Right atrium auricular region (tissue), 2 donors: ENCODE results near the gene BARX1. TPM values are rescaled to one million over a fixed set of nuclear protein-coding genes. Genes with fewer than 3 reads are reported as not detected.
A peak's percentile ranks its signal among the peaks of the same experiment; 100 is the strongest.

Source experiments
- DNase-seq: peaks from one replicate; pipeline ENCODE4 v3.0.0-alpha.2; 2019; ENCODE audit warnings: low spot score
- H3K27ac ChIP-seq, 2 donors: fragments of 200-600 bp; sonication (generic); 1 replicate in 1 of 2; 2 replicates in 1 of 2; pipeline ENCODE4 v1.5.1; 2016 to 2019
- H3K27me3 ChIP-seq, 2 donors: fragments of 200-600 bp; sonication (generic); one replicate each; pipeline versions ENCODE4 v1.5.1 to v1.6.0; 2017 to 2019
- H3K36me3 ChIP-seq: fragments of 200-600 bp; sonication (generic); one replicate; pipeline ENCODE4 v1.5.1; 2016
- H3K4me1 ChIP-seq, 2 donors: fragments of 200-600 bp; sonication (generic); one replicate each; pipeline versions ENCODE4 v1.5.1 to v1.6.0; 2017 to 2019
- H3K4me3 ChIP-seq, 2 donors: fragments of 200-600 bp; sonication (generic); 1 replicate in 1 of 2; 2 replicates in 1 of 2; pipeline ENCODE4 v1.5.1; 2017 to 2019; ENCODE audit warnings: mild to moderate bottlenecking in 1 of 2, moderate library complexity in 1 of 2
- H3K9me3 ChIP-seq, 2 donors: fragments of 200-600 bp; sonication (generic); one replicate each; pipeline ENCODE4 v1.5.1; 2019
- CTCF ChIP-seq, 2 donors: fragments of 200-600 bp; sonication (generic); IDR thresholded peaks; one replicate each; pipeline ENCODE4 v1.5.1; 2019; ENCODE audit warnings: antibody characterized with exemption in 2 of 2
- total RNA-seq, 2 donors: library from RNA; depleted of rRNA; stranded (reverse); fragments of >200 nt; gene quantifications; one replicate each; pipeline ENCODE4 v1.1.0, GENCODE V29; 2016

Gene BARX1
- total RNA-seq, 2 donors from 2014 or later = not detected

GRCh38 chr9:93960221-93960970 is 5.2 kb upstream of the BARX1 start:
- Histone ChIP-seq H3K36me3 (no peaks in the 10 kb centered on the region), H3K4me3 (peak overlapping the region in 1 of 2 donors; percentile 7), H3K27me3 (peaks cover 32 to 57% of the 10 kb centered on the region in 2 donors), H3K9me3 (no peaks in the 10 kb centered on the region), H3K27ac (no peak overlapping the region), H3K4me1 (peaks cover 0 to 43% of the 10 kb centered on the region in 2 donors)
- no peak for TF ChIP-seq CTCF (IDR thresholded peaks at IDR 0.05)
- no peak for DNase-seq

DNA sequence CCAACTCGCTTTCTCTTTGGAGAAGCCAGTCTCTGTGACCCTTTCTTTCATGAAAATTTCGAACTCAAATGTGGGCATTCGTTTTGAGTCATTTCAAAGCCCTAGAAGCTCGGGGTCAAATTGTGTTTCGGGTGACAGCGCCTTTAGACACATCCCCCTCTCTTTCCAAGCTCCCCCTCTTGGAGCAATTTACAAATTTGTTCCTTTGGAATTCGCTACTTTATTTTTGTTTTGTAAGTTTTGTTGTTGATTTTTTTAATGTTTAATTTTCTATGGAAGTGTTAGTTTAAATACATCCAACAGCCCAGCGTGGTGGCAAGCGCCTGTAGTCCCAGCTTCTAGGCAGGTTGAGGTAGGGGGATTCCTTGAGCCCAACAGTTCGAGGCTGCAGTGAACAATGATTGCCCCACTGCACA is 4.6 kb upstream of the BARX1 start:
- Histone ChIP-seq H3K36me3 (no peaks in the 10 kb centered on the region), H3K4me1 (peaks cover 0 to 44% of the 10 kb centered on the region in 2 donors), H3K27ac (no peak overlapping the region), H3K9me3 (no peaks in the 10 kb centered on the region), H3K4me3 (no peak overlapping the region), H3K27me3 (peaks cover 32 to 57% of the 10 kb centered on the region in 2 donors)
- no peak for TF ChIP-seq CTCF (IDR thresholded peaks at IDR 0.05)
- no peak for DNase-seq

- H3K27ac ChIP-seq = no peak overlapping the region
- peaks cover 38 to 64% of the 10 kb centered on the region in 2 donors for H3K27me3 ChIP-seq
- H3K4me3 ChIP-seq = peak overlapping the region in 1 of 2 donors; percentile 31
- no peak for TF ChIP-seq CTCF (IDR thresholded peaks at IDR 0.05)
- H3K4me1 ChIP-seq = peaks cover 0 to 51% of the 10 kb centered on the region in 2 donors
- DNase-seq = no peak
- no peaks in the 10 kb centered on the region for H3K36me3 ChIP-seq
- no peaks in the 10 kb centered on the region for H3K9me3 ChIP-seq
Observed at GRCh38 chr9:93958819-93959682, 3.9 kb upstream of the BARX1 start.

DNA sequence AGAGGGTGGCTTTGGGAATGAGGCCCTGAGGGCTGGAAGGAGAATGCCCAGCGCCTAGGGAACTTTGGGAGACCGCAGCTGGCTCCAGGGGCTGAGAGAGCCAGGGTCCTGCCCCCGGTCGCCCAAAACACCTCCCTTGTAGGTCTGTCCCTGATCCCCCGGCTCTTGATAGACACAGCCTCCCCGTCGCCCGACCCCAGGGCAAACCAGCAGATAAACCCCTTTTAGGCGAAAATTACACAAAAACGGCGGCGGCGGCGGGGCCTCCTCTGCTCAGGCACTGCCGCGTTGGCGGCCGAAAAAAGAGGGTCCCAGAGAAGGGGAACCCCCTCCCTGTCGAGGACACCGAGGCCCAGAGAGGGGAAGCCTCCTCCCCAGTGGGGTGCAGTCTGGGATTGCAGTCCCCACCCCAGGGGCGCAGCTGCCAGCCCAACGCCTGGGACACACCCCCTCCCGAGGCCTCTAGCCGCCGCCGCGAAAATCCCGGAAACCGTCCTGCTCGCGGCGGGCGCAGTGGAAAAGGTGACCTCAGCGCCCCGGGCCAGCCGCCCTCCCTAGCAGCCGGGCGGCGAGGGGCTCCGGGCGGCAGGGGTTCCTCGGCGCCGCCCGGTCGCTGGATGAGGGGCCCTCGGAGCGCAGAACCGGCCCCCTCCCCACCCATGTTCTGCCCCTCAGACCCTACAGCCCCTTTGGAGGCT is 3.1 kb upstream of the BARX1 start:
- Histone ChIP-seq H3K27ac (no peak overlapping the region), H3K9me3 (no peaks in the 10 kb centered on the region), H3K4me1 (peaks cover 0 to 59% of the 10 kb centered on the region in 2 donors), H3K36me3 (no peaks in the 10 kb centered on the region), H3K27me3 (peaks cover 46 to 71% of the 10 kb centered on the region in 2 donors), H3K4me3 (peak overlapping the region in 1 of 2 donors; percentile 31)
- no peak for DNase-seq
- TF ChIP-seq CTCF (IDR thresholded peaks at IDR 0.05) = no peak

GRCh38 chr9:93955981-93956784 is 1.0 kb upstream of the BARX1 start:
- peaks cover 62 to 80% of the 10 kb centered on the region in 2 donors for H3K27me3 ChIP-seq
- no peak for DNase-seq
- no peaks in the 10 kb centered on the region for H3K9me3 ChIP-seq
- H3K27ac ChIP-seq = no peak overlapping the region
- no peak for TF ChIP-seq CTCF (IDR thresholded peaks at IDR 0.05)
- H3K4me1 ChIP-seq = peaks cover 0 to 72% of the 10 kb centered on the region in 2 donors
- no peaks in the 10 kb centered on the region for H3K36me3 ChIP-seq
- H3K4me3 ChIP-seq = peak overlapping the region in 1 of 2 donors; percentile 36
